ENCODE results near the gene MKI67. TPM values are rescaled to one million over a fixed set of nuclear protein-coding genes. Genes with fewer than 3 reads are reported as not detected.

The MKI67 gene
- total RNA-seq, 1 donor = 2.5 TPM

DNA sequence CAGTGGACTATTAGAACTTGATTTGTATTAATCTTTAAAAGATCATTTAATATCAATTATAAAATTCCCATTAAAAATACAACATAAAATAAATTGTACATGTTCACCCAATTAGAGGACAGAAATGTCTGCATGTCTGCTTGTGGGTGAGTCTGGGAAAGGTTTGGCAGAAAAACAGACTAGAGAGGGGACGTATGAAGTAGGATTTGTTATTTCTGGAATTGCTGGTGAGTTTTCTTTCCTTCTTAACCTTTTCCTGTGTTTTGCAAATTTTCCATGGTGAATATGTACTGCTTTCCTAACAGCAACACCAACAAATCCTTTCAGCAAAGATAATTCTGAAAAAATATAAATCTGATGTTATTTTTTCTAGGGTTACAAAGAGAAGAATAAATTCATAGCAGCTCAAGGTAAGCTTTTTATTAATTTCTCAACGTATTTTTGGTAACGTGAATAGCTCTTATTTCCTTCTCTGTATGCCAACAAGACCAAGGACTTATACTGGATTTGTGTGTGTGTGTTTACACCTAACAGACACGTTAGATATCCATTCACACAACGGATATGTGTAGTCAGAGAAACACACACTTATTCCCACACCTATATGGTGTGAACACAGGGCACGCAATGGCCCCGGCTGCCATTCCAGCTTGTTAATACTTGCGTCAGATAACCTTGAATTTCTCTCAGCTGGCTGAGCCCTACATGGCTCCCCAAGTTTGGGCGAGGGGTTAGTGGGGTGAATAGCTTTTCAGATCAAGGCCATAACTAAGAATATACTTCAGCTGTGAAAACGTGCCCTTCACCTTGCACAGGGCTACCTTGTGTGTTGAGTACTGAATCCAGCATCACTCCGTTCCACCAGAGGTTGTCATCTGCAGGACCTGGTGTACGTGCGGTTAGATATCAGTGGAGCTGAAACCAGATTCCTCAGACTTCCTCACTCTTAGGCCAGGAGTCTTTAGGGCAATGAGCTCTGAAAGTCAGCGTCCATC is 64.6 kb downstream of the MKI67 start:
- H3K4me1 ChIP-seq (ENCODE audit: insufficient read depth, low read length) = peaks cover 19% of the 10 kb centered on the region
- peaks cover 11% of the 10 kb centered on the region for H3K36me3 ChIP-seq (ENCODE audit: insufficient read depth, low read length)
- no peaks in the 10 kb centered on the region for H4K20me1 ChIP-seq (ENCODE audit: insufficient read depth, low read length)
- no peak overlapping the region for H3K4me3 ChIP-seq (ENCODE audit: insufficient read depth, low read length)
- no peak overlapping the region for H3K4me2 ChIP-seq (ENCODE audit: insufficient read depth, low read length)
- no peaks in the 10 kb centered on the region for H3K9me3 ChIP-seq (ENCODE audit: low read depth, low read length)
- no peak overlapping the region for H3K27ac ChIP-seq (ENCODE audit: low read depth, low read length)
- peak; percentile 4 for DNase-seq (ENCODE audit: insufficient read length, low spot score, missing footprints)
- no peaks in the 10 kb centered on the region for H3K79me2 ChIP-seq (ENCODE audit: insufficient read depth, low read length)
- no peaks in the 10 kb centered on the region for H3K27me3 ChIP-seq (ENCODE audit: insufficient read depth, low read length)
- TF ChIP-seq, protein P1, sequence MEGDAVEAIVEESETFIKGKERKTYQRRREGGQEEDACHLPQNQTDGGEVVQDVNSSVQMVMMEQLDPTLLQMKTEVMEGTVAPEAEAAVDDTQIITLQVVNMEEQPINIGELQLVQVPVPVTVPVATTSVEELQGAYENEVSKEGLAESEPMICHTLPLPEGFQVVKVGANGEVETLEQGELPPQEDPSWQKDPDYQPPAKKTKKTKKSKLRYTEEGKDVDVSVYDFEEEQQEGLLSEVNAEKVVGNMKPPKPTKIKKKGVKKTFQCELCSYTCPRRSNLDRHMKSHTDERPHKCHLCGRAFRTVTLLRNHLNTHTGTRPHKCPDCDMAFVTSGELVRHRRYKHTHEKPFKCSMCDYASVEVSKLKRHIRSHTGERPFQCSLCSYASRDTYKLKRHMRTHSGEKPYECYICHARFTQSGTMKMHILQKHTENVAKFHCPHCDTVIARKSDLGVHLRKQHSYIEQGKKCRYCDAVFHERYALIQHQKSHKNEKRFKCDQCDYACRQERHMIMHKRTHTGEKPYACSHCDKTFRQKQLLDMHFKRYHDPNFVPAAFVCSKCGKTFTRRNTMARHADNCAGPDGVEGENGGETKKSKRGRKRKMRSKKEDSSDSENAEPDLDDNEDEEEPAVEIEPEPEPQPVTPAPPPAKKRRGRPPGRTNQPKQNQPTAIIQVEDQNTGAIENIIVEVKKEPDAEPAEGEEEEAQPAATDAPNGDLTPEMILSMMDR (IDR thresholded peaks at IDR 0.05; ENCODE audit: extremely low read depth, low read depth, low read length) = no peak
- H2AFZ ChIP-seq (ENCODE audit: low read length) = no peak overlapping the region

GRCh38 chr10:128060341-128061250 is 65.6 kb downstream of the MKI67 start:
- Histone ChIP-seq H3K27ac (ENCODE audit: low read depth, low read length) (no peak overlapping the region), H3K4me1 (ENCODE audit: insufficient read depth, low read length) (peaks cover 19% of the 10 kb centered on the region), H3K4me3 (ENCODE audit: insufficient read depth, low read length) (no peak overlapping the region), H4K20me1 (ENCODE audit: insufficient read depth, low read length) (no peaks in the 10 kb centered on the region), H2AFZ (ENCODE audit: low read length) (no peak overlapping the region), H3K4me2 (ENCODE audit: insufficient read depth, low read length) (no peak overlapping the region), H3K79me2 (ENCODE audit: insufficient read depth, low read length) (no peaks in the 10 kb centered on the region), H3K36me3 (ENCODE audit: insufficient read depth, low read length) (peaks cover 7% of the 10 kb centered on the region), H3K27me3 (ENCODE audit: insufficient read depth, low read length) (no peaks in the 10 kb centered on the region), H3K9me3 (ENCODE audit: low read depth, low read length) (no peaks in the 10 kb centered on the region)
- TF ChIP-seq, protein P1 (IDR thresholded peaks at IDR 0.05; ENCODE audit: extremely low read depth, low read depth, low read length) = no peak
- DNase-seq (ENCODE audit: insufficient read length, low spot score, missing footprints) = peak; percentile 54

GRCh38 chr10:128059982-128060293 is 66.3 kb downstream of the MKI67 start:
- H3K4me1 ChIP-seq (ENCODE audit: insufficient read depth, low read length) = peaks cover 13% of the 10 kb centered on the region
- TF ChIP-seq, protein P1 (IDR thresholded peaks at IDR 0.05; ENCODE audit: extremely low read depth, low read depth, low read length) = no peak
- no peaks in the 10 kb centered on the region for H4K20me1 ChIP-seq (ENCODE audit: insufficient read depth, low read length)
- H3K9me3 ChIP-seq (ENCODE audit: low read depth, low read length) = no peaks in the 10 kb centered on the region
- H3K36me3 ChIP-seq (ENCODE audit: insufficient read depth, low read length) = peaks cover 11% of the 10 kb centered on the region
- H3K79me2 ChIP-seq (ENCODE audit: insufficient read depth, low read length) = no peaks in the 10 kb centered on the region
- no peak overlapping the region for H3K4me2 ChIP-seq (ENCODE audit: insufficient read depth, low read length)
- no peaks in the 10 kb centered on the region for H3K27me3 ChIP-seq (ENCODE audit: insufficient read depth, low read length)
- DNase-seq (ENCODE audit: insufficient read length, low spot score, missing footprints) = no peak
- no peak overlapping the region for H2AFZ ChIP-seq (ENCODE audit: low read length)
- no peak overlapping the region for H3K27ac ChIP-seq (ENCODE audit: low read depth, low read length)
- no peak overlapping the region for H3K4me3 ChIP-seq (ENCODE audit: insufficient read depth, low read length)

Data from osteoblast (primary cell).